ENCODE data around the gene ENHO. TPM values are rescaled to one million over a fixed set of nuclear protein-coding genes. Genes with fewer than 3 reads are reported as not detected.

ENHO gene
- total and polyA plus RNA-seq, 9 donors: 0.22 to 0.87 (median 0.33) TPM; not detected in 2

- Histone ChIP-seq H3K36me3 (no peaks in the 10 kb centered on the region), H3K4me1 (ENCODE audit: insufficient read depth) (no peaks in the 10 kb centered on the region), H3K4me3 (no peak overlapping the region), H3K27me3 (no peaks in the 10 kb centered on the region), H3K27ac (no peak overlapping the region), H3K9me3 (no peaks in the 10 kb centered on the region)
- peak in 1 of 5 donors; percentile 12 for DNase-seq
- TF ChIP-seq EP300 (IDR thresholded peaks at IDR 0.05) (no peak), POLR2A (IDR thresholded peaks at IDR 0.05) (no peak), CTCF (IDR thresholded peaks at IDR 0.05) (no peak)
- intact Hi-C loops (cut with DNase I): no loop called here
- WGBS, 3 donors: 88 to 91% (median 88%) methylated on average over 17 to 20 of the region's 20 CpGs
Observed at GRCh38 chr9:34551751-34552605, 29.2 kb upstream of the ENHO start.

- Histone ChIP-seq H3K4me3 (no peak overlapping the region), H3K27me3 (no peaks in the 10 kb centered on the region), H3K4me1 (ENCODE audit: insufficient read depth) (no peaks in the 10 kb centered on the region), H3K27ac (no peak overlapping the region), H3K36me3 (no peaks in the 10 kb centered on the region), H3K9me3 (no peaks in the 10 kb centered on the region)
- intact Hi-C loops (cut with DNase I): no loop called here
- no peak for DNase-seq
- TF ChIP-seq CTCF (IDR thresholded peaks at IDR 0.05) (no peak), EP300 (IDR thresholded peaks at IDR 0.05) (no peak), POLR2A (IDR thresholded peaks at IDR 0.05) (no peak)
- WGBS, 3 donors: 82 to 91% (median 87%) methylated on average over 5 of the region's 5 CpGs
Observed at GRCh38 chr9:34550681-34551270, 28.0 kb upstream of the ENHO start.

GRCh38 chr9:34550016-34550680 is 27.4 kb upstream of the ENHO start:
- DNase-seq: no peak
- no peak overlapping the region for H3K27ac ChIP-seq
- H3K9me3 ChIP-seq: no peaks in the 10 kb centered on the region
- intact Hi-C loops (cut with DNase I): no loop called here
- H3K4me1 ChIP-seq (ENCODE audit: insufficient read depth): no peaks in the 10 kb centered on the region
- H3K36me3 ChIP-seq: no peaks in the 10 kb centered on the region
- H3K4me3 ChIP-seq: no peak overlapping the region
- whole genome bisulfite sequencing, 3 donors: 84 to 90% (median 88%) methylated on average over 12 of the region's 12 CpGs
- no peaks in the 10 kb centered on the region for H3K27me3 ChIP-seq
- TF ChIP-seq POLR2A (IDR thresholded peaks at IDR 0.05): no peak
- no peak for TF ChIP-seq CTCF (IDR thresholded peaks at IDR 0.05)
- no peak for TF ChIP-seq EP300 (IDR thresholded peaks at IDR 0.05)

GRCh38 chr9:34549407-34549732 is 26.6 kb upstream of the ENHO start:
- H3K9me3 ChIP-seq: no peaks in the 10 kb centered on the region
- no peak overlapping the region for H3K27ac ChIP-seq
- no peak overlapping the region for H3K4me3 ChIP-seq
- intact Hi-C loops (cut with DNase I): loop anchor here (2.0 to 5.0 kb wide), 3 partner anchors 41 to 43 kb away; no protein-coding TSS in a partner anchor
- TF ChIP-seq POLR2A (IDR thresholded peaks at IDR 0.05) (no peak), CTCF (IDR thresholded peaks at IDR 0.05) (no peak), EP300 (IDR thresholded peaks at IDR 0.05) (no peak)
- H3K36me3 ChIP-seq: no peaks in the 10 kb centered on the region
- no peaks in the 10 kb centered on the region for H3K27me3 ChIP-seq
- 88 to 95% (median 89%) methylated on average over 5 of the region's 5 CpGs for WGBS, 3 donors
- no peaks in the 10 kb centered on the region for H3K4me1 ChIP-seq (ENCODE audit: insufficient read depth)
- no peak for DNase-seq

Measured in ovary (tissue), 9 donors.